ENCODE results near the gene BYSL.
"Not testable (repeated sequence)": the region's sequence is repeated elsewhere in the genome, so short reads cannot be mapped to it uniquely, and the experiment has no call there.

The BYSL gene

DNA sequence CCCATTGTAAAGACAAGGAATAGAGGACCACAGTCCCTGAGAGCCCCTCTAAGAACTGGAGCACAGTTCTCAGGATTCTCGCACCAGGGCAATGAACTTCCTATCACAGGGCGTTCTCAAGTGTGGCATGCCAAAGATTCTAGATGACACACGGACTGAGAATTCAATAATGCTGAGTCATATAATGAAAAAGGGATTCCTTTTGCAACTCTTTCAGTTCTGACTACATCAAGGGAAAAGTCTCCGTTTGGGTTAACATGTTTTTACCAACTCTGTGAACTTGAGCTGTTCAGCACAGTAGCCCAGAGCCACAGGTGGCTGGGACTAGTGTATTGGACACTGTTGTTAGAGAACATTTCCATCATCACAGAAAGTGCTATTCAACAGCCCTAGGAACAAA lies 3.8 kb upstream of the BYSL start:
- DNase-seq, result no peak

DNA sequence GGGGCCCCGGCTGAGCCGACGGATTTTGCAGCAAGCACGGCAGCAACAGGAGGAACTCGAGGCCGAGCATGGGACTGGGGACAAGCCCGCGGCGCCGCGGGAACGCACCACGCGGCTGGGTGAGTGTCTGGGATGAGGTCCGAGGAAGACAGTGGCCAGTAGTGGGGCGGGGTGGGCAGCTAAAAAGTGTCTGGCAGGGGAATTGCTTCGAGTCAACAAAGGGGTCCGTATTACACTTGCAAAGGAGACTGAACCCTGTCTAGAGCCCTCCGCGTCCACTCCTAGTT lies 356 bp downstream of the BYSL start:
- DNase-seq, result no peak

DNA sequence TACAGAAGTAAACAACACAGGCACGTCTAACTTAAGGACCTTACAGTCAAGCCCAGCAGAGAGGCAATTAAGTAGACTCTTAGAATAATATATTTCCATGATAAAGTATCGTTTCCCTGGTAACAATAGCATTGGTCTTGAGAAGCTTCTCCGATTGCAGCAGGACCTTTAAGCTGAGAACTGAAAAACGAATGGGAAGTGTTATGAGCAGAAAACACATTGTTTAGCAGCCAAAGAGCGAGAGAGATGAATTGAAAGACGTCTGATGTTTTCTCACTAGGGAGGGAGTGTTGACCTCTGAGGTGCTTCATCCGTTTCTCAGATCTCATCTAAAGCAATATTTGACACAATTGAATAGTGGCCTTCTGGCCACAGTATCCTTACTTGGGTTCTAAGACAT lies 855 bp downstream of the BYSL start:
- DNase-seq, result no peak

DNA sequence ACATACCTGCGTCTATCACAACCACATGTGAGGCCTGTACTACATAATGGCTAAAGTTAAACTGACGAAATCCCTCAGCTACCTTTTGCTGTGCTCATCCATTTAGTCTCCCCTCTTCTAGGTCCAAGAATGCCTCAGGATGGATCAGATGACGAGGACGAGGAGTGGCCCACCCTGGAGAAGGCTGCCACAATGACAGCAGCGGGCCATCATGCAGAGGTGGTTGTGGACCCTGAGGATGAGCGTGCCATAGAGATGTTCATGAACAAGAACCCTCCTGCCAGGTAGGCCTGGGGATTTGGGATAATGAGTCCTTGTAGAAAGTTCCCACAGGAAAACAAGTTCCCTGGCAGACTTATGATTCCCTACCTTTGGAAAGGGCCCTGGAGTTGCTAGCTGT lies 6.0 kb downstream of the BYSL start:
- no peak for DNase-seq

DNA sequence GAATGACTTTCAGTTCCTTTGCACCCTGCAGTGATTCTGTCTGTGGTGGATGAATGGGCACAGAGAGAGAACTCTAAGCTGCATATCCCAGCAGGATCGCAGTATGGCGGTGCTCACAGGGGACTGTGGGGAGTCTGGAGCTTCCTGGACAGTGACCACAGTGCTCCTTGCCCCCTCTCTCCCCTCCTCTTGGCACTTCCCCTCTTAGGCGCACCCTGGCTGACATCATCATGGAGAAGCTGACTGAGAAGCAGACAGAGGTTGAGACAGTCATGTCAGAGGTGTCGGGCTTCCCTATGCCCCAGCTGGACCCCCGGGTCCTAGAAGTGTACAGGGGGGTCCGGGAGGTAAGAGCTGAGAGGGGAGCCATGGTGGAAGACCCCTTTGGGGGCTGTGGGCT lies 8.6 kb downstream of the BYSL start:
- DNase-seq, result no peak

DNA sequence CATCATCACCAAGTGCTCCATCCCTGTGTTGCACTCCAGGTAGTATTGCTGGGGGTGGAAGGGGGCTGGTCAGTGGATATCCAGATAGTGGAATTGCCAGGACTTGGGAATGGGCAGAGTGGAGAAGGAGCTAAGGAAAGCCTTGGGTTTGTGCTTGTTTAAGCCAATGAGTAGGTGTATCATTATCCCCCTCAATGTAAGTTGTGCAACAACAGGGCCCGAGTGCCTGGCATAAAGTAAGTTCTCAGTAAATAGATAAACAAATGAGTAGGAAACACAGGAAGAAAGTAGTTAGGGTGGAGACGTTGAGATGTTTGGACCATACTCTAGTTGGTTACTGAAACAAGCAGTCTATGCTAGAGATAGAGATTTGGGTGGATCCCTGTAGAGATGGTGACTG lies 10.5 kb downstream of the BYSL start:
- no peak for DNase-seq

DNA sequence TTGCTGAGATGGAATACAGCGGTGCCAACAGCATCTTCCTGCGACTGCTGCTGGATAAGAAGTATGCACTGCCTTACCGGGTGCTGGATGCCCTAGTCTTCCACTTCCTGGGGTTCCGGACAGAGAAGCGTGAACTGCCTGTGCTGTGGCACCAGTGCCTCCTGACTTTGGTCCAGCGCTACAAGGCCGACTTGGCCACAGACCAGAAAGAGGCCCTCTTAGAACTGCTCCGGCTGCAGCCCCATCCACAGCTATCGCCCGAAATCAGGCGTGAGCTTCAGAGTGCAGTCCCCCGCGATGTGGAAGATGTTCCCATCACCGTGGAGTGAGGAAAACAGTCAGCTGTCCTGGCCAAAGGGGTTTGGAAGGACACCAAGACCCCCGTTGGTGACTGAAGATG lies 11.1 kb downstream of the BYSL start:
- no peak for DNase-seq

DNA sequence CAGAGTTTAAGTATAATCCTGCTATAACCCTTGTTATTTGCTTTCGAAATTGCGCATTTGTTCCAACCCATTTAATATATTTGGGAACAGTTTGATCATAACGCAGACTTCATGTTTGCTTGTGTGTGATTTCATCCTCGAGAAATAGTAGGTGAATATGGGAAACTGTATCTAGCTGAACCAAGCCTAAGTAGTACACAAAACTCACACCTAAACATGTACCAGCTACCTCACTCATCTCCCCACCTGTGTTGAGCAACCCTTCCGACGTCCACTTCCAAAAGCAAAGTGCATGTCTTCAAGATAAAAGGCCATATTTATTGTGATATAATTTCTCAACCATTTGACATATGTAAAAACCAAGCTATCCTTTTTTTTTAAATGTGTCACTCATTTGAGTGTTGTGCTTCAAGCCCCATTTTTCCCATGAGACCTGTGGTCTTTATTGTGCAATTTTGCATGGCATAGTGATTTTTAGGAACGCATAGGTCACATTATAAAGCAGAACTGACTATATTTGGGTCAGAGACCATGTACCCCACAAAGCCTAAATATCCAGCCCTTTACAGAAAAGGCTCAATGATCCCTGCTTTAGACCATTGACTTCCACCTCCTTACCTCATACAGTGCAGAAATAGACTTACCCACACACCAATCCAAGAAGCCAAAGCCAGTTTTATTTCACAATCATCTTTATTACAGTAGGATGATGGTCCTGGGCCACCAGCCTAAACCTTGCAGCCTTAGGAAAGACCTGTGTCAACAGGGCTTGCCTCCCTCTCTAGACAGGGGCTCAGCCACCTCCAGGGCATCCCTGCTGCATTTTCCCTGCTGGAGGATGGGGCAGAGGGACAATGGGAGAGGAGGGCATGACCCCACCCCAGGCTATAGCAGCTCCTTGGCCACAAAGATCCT lies 13.2 kb downstream of the BYSL start:
- DNase-seq, result no peak

DNA sequence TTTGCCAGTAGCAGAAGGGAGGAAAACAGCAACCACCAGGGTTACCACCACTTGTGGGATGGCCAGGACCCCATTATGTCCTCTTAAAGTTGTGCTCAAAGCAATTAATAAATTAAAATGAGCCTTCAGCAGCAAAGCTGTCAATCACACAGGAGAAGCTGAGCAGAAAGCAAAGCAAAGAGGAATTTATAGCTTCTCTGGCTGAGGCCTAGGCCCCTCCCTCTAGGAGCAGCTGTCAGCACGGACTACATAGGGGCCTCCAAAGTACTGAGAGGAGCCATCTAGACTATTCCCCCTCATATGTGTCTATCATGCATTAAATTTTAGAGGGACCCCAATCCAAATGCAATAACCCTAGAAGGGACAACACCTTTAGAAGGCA lies 13.9 kb downstream of the BYSL start:
- no peak for DNase-seq

DNA sequence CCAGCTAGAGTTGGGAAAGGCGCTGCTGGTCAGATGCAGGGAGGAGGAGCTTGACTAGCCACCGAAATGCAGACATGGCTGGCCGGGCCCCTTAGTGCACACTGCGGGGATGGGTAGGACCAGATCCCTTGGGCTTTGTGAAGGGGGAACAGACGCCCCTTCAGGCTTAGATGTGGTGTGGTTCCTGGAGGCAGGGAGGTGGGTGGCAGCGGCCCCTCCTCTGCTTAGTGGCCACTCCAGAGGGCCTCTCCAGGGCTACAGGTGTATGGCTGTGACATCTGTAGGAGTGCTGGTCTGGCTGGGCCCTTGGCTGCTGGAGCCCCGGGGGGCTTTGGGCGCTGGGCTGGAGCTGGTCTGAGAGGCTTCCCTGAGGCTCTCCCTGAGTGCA lies 14.4 kb downstream of the BYSL start:
- no peak for DNase-seq

DNA sequence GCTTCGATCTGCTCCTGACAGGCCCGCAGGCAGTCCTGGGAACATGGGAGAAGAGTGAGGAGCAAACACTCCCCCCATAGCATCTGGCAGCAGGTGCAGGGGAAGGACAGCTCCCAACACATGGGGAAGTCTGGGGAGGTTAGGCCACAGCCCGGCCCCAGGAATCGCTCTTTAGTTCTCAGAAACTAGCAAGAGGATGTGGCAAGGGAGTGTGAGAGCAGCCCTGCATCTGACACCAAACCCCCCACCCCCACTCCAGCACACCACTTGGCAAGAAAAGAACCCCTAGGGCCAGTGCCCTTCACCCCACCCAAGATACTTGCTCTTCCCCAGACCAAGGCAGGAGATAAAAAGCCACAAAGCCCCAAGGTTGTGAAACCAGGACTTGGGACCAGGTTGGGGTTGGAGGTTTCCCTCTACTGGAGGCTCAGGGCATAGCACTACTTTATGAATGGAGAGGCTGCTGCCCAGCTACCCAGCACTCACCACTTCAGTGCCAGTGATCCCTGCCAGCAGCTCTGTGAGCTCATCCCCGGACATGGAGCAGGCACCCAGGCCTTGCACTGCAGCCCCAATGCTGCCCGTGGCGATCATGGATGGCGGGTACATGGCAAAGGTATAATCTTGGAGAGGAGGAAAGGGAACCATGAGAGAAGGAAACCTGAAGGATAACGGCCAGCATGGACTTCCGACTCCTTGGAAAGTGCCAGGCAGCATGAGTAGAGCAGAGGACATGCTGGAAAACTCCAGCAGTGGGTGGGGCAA lies 15.0 kb downstream of the BYSL start:
- DNase-seq, result peak; percentile 91

DNA sequence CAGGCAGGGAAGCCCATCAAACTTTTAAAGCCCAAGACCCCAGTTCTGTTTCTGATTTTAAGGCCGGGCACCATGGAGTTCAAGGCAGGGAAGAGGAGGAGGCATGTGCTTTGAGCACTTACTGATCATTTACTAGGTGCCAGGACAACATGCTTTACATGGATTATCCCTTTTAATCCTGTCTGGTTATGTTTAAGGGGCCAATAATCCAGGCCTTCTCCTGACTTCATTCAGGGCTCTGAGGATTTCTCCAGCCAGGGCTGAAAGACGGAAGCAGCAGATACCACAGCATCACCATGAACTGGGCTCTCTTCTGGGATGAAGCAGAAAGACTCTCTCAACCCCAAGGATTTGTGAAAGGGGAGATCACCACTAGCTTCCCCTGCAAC lies 16.2 kb downstream of the BYSL start:
- DNase-seq, result no peak

DNA sequence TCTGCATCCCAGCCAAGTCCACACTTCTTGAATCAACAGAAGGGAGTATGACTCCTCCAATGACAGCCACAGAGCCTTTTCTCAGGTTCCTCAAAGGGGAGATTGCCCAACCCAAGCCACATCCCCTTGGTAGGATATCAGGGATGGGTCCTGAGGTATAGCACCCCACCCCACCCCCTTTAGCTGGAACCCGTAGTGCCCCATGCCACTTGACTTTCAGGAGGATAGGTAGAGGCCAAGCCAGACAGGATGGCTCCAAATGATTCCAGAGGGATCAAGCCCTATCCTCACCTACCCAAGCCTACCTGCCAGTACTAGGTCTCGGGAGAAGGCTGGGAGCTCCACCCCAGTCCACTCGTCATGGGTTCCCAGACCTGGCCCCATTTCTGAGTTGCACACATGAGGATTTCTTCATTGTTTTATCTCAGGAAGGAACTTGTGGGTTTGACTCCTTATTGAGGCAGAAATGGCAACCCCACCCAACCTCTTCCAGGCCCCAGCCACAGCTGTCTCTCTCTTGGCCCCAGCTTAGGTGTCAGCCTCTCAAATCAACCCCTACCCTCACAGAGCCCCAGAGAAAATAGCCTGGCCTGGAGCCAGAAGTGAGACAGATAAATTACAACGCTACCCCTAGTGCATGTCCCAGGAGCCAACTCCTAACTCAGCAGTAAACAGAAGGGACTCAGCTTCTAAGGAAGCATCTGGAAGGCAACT lies 16.7 kb downstream of the BYSL start:
- DNase-seq, result peak; percentile 70

DNA sequence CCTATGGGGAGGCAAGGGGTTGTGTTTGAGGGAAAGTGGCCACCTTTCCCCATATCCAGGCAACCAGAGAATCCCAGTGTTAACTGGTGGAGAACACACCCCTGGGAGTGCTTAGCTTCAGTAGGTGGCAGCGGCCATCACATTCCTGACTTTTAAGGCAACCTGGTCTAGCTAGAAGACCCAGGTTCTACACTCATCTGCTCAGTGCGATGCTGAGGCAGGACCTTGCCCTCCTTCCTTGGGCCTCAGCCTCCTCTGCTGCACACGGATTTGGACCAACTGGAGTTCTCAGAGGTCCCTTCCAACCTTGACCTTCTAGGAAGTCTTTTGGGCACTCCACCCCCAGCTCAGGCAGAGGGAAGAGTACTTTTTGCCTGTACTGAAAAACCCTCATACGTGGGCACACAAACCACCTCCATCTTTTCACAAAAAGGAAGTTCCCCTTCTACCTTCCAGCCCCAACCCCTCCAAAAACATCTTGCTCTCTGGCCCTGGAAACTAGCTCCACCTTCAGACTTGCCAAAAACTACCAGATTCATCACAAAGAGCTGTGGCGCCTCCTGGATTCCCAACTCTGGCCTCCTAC lies 17.4 kb downstream of the BYSL start:
- DNase-seq, result no peak

DNA sequence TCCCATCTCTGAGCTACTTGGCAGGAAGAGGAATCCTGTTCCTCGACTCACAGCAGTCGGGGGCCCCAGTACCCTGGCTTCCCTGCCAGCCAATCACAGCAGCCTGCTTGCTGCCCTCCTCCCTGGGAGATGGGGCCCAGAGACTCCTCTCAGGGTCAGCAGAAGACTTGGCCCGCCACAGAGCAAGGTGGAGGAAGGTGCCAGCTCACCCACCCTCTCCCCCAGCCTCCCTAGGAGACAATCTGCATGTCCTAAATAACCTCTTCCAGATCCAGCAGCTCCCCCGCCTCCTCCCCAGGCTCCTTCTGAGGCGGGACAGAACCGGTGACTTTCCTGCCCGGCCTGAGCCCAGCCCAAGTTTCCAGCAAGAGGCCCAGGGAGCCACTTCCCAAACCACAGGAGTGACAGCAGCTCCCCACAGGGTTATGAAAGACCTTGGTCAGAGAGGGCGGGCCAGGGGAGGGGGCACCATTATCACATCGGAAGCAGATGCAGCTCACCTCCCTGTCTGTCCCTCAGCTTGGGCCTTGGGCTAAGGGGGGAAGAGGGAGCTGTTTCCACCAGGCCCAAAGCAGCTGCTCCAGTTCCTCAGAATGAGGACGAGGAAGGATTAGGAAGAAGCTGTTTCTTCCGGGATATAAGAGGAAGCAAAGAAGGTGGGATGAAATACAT lies 18.0 kb downstream of the BYSL start:
- DNase-seq, result peak; percentile 29

DNA sequence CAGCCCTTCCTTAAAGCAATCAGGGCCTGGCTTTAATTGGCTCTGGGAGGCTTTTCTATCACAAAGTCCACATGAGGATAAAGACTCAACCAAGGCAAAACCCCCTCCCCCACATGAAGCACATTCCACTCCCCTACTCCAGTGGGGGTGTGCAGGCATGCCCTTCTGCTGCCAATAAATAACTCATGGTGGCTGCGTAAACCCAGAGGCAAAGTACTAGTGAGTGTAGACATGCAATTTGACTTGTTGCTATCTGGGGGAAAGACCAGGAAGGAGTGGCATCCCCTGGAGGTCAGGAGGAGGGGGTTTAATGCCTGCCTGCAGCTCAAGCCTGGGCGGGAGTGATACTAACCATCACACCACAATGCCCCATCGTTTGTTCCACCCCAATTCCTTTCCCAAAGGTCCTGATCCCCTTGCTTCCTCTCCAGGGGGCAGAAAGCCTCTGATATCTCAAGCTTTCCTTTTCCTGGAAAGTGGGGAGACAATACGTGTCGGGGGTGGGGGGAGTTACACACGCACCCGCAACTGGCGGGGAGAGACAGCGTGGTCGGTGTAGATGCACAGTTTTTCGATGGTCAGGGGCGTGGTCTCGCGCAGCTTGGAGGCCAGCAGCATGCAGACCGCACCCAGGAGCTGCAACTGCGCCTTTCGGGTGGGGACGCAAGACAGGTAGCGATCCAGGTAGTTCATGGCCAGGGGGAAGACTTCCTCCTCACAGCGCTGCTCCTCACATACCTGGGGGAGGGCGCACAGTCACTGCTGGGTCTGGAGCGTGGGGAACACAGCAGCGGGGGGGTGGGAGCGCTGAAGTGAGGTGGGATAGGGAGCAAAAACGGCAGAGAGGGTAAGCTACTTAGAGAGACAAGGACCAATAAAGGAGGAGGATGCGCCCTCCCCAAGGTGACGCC lies 18.8 kb downstream of the BYSL start:
- no peak for DNase-seq

DNA sequence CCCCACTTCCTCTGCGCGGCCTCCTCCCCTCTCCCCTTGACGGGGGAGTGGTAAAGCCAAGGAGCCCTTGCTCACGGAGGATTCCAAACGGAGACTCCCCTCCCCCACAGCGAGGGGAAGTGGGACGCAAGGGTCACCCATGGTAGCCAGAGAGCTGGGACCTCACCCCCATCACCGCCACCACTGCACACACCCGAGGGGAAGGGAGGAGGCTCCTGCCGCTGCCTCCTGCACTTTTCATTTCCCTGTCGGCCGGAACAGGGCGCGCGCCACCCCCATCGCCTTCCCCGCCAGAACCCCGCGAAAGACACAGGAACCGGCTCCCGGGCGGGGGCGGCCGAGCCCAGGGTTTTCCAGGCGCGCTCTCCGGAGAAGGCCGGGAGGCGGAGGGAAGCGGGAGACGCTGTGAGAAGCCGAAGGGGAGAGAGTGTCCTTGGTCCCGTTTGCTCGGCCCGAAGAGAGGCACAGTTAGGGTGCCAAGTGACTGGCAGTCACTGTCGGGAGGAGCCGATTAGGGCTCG lies 19.5 kb downstream of the BYSL start:
- peak; percentile 56 for DNase-seq

DNA sequence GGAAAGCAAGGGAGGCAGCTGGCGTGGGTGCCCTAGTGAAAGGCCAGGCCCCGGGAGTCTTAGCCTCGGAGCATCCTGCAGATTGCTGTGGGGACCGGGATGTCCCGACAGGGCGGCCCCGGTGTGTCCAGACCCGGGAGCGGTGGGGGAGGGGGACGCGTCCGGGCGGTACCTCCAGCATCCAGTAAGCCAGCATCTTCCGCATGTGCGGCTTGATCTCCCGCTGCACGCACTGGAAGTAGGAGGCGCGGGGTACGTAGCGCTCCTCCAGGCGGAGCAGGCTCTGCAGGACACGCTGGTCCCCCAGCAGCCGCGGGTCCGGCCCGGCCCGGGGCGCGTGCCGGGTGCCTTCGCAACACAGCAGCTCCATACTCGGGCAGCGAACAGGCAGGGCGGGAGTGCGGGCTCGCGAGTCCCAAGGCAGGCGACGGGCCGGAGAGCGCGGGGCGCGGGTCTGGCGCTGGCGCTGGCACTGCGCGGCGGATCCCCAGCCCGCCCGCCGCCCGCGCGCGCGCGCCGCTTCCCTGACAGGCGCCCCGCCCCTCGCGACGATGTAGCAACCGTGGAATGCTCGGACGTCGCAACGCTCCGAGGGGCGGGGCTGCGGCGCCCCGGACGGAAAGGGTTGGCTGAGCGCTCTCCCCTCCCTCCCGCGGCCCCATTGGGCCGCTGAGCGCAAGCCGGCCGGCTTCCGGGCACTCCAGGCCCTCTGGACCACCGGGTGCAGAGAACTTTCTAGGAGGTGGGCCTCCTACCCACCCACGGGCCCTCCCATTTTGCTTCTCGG lies 20.2 kb downstream of the BYSL start, which contains the start of gene CCND3:
Gene CCND3, minus strand, starts transcription at position 529 of the 787 bp plus-strand sequence. Its CDS starts 159 bp downstream, at position 370.
- peak; percentile 83 for DNase-seq

DNA sequence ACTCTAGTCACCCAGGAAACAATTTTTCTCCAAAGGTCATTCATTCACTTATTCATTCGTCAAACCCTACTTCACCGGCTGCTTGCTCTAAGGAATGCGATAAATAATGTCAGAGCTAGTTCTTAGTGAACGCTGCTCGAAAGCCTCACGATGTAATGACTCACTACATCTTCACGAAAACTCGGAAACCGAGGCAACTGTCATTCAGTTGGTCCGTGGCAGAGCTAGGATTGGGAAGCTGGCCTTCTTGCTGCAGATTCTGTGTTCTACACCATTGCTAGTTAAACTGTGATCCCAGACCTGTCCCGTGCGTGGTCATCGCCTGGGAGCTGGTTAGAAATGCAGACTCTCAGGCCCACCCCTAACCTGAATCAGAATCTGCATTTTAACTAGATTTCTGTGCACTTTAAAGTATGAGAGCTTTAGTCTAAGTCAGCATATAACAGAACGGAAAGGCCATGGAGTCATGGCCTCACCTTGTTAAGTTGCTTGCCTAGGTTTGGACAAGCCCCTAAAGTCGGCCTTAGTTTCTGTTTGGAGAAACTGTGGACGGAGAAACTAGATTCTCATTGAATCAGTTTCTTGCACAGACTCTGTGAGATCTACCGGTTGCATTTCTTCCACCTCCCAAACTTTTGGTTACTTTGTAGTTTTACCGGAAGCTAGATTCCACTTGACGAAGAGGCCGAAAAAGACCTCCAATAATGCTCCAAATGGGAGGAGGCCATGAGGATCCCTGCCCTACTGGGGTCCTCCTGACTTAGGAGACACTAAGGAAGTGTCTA lies 21.0 kb downstream of the BYSL start:
- DNase-seq, result no peak

DNA sequence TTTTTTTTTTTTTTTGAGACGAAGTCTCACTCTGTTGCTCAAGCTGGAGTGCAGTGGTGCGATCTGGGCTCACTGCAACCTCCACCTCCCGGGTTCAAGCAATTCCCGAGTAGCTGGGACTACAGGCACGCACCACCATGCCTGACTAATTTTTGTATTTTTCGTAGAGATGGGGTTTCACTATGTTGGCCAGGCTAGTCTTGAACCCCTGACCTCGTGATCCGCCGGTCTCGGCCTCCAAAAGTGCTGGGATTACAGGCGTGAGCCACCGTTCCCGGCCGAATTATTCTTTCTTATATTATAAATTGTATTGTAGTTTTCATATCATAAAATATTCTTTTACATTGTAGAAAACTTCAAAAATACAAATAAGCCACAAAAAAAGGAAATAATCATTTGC lies 21.6 kb downstream of the BYSL start:
- DNase-seq, result not testable (repeated sequence)
